Measurements from ENCODE around the gene SH3TC1. TPM values are rescaled to one million over a fixed set of nuclear protein-coding genes. Genes with fewer than 3 reads are reported as not detected.

Gene SH3TC1
- total RNA-seq, 2 experiments from 2014 or later: 119 to 127 TPM

GRCh38 chr4:8194306-8195242 lies 4.5 kb upstream of the SH3TC1 start:
- POLR2A ChIA-PET: no interaction called here

GRCh38 chr4:8195431-8195830 lies 3.7 kb upstream of the SH3TC1 start:
- peaks cover 8% of the 10 kb centered on the region for H3K36me3 Mint-ChIP-seq (ENCODE audit: low read depth)

More at GRCh38 chr4:8194306-8195242, 4.5 kb upstream of the SH3TC1 start:
- Histone ChIP-seq H3K27me3 (ENCODE audit: control insufficient read depth in 1 of 2, insufficient read depth in 2 of 2, low read length in 2 of 2) (no peaks in the 10 kb centered on the region), H3K36me3 (ENCODE audit: insufficient read depth, low read length) (no peaks in the 10 kb centered on the region), H3K9me3 (ENCODE audit: control insufficient read depth in 1 of 2, insufficient read depth in 1 of 2, low read length in 2 of 2) (no peaks in the 10 kb centered on the region), H3K4me1 (ENCODE audit: insufficient read depth, low read length) (peaks cover 23% of the 10 kb centered on the region), H3K4me3 (ENCODE audit: low read length) (no peak overlapping the region), H3K27ac (ENCODE audit: low read depth in 1 of 2, low read length in 2 of 2) (no peak overlapping the region)
- Mint-ChIP-seq H3K9me3 (no peaks in the 10 kb centered on the region), H3K4me3 (peak overlapping the region; percentile 49), H3K27me3 (no peaks in the 10 kb centered on the region), H3K4me1 (ENCODE audit: low read depth) (peaks cover 23% of the 10 kb centered on the region), H3K36me3 (ENCODE audit: low read depth) (peaks cover 3% of the 10 kb centered on the region), H3K27ac (no peak overlapping the region)
- DNase-seq (no peak), ATAC-seq (ENCODE audit: poor library complexity) (no peak)
- CTCF ChIA-PET: interaction anchor here (1.3 to 1.5 kb wide), 2 partner anchors 18 to 34 kb away, joined by 3 to 4 read pairs; no protein-coding TSS in a partner anchor
- intact Hi-C loops (cut with DNase I, micrococcal nuclease): no loop called here
- no peak for TF ChIP-seq CTCF (IDR thresholded peaks at IDR 0.05)

More at GRCh38 chr4:8195431-8195830, 3.7 kb upstream of the SH3TC1 start:
- H3K4me3 Mint-ChIP-seq: peak overlapping the region; percentile 51
- ATAC-seq (ENCODE audit: poor library complexity): no peak
- H3K4me1 Mint-ChIP-seq (ENCODE audit: low read depth): peaks cover 29% of the 10 kb centered on the region
- Histone ChIP-seq H3K4me1 (ENCODE audit: insufficient read depth, low read length) (peaks cover 31% of the 10 kb centered on the region), H3K27ac (ENCODE audit: low read depth in 1 of 2, low read length in 2 of 2) (no peak overlapping the region), H3K9me3 (ENCODE audit: control insufficient read depth in 1 of 2, insufficient read depth in 1 of 2, low read length in 2 of 2) (no peaks in the 10 kb centered on the region), H3K36me3 (ENCODE audit: insufficient read depth, low read length) (no peaks in the 10 kb centered on the region), H3K27me3 (ENCODE audit: control insufficient read depth in 1 of 2, insufficient read depth in 2 of 2, low read length in 2 of 2) (no peaks in the 10 kb centered on the region), H3K4me3 (ENCODE audit: low read length) (no peak overlapping the region)
- TF ChIP-seq CTCF (IDR thresholded peaks at IDR 0.05): no peak
- ChIA-PET POLR2A (no interaction called here), CTCF (interaction anchor here (1.5 kb wide), 1 partner anchor 19 kb away, joined by 4 read pairs; no protein-coding TSS in a partner anchor)
- H3K9me3 Mint-ChIP-seq: no peaks in the 10 kb centered on the region
- H3K27ac Mint-ChIP-seq: no peak overlapping the region
- no peak for DNase-seq
- intact Hi-C loops (cut with DNase I, micrococcal nuclease): no loop called here
- no peaks in the 10 kb centered on the region for H3K27me3 Mint-ChIP-seq

All from CD4-positive, alpha-beta T cell (primary cell).